Type B pancreatic cell (in vitro differentiated cells): ENCODE measurements around the gene ARFRP1. TPM values are rescaled to one million over a fixed set of nuclear protein-coding genes. Genes with fewer than 3 reads are reported as not detected.

Experiments
- DNase-seq: peaks from one replicate; pipeline ENCODE4 v3.0.0; 2021; ENCODE audit warnings: mixed read lengths; ENCODE audit not compliant: unreplicated experiment; ENCODE audit errors: extremely low spot score
- H3K27ac Mint-ChIP-seq: 2 replicates; pipeline ENCODE4 v1.8.0; 2021; ENCODE audit warnings: mild to moderate bottlenecking, mixed read lengths
- H3K27me3 Mint-ChIP-seq: 2 replicates; pipeline ENCODE4 v1.8.0; 2021; ENCODE audit warnings: mixed read lengths
- H3K36me3 Mint-ChIP-seq: 2 replicates; pipeline ENCODE4 v1.8.0; 2021; ENCODE audit warnings: mixed read lengths
- H3K4me1 Mint-ChIP-seq: one replicate; pipeline ENCODE4 v1.8.0; 2021; ENCODE audit warnings: mixed read lengths; ENCODE audit not compliant: unreplicated experiment
- H3K4me3 Mint-ChIP-seq: 2 replicates; pipeline ENCODE4 v1.8.0; 2021; ENCODE audit warnings: mild to moderate bottlenecking, mixed read lengths
- H3K9me3 Mint-ChIP-seq: 2 replicates; pipeline ENCODE4 v1.8.0; 2021; ENCODE audit warnings: mixed read lengths
- CTCF ChIP-seq: fragments of 200-600 bp; sonication (generic); conservative IDR thresholded peaks from 2 replicates; pipeline ENCODE4 v1.5.0; 2021; ENCODE audit warnings: antibody characterized with exemption, mild to moderate bottlenecking
- total RNA-seq: library from RNA; stranded (reverse); gene quantifications from 2 replicates; pipeline ENCODE4 v1.2.1, GENCODE V29; 2021; ENCODE audit warnings: low replicate concordance

Gene ARFRP1
- total RNA-seq, 1 donor from 2014 or later: 45.0 TPM

GRCh38 chr20:63737945-63738686 lies 30.3 kb upstream of the ARFRP1 start:
- no peak for DNase-seq
- H3K9me3 Mint-ChIP-seq: no peaks in the 10 kb centered on the region
- peaks cover 4% of the 10 kb centered on the region for H3K36me3 Mint-ChIP-seq
- peaks cover 3% of the 10 kb centered on the region for H3K27me3 Mint-ChIP-seq
- H3K4me3 Mint-ChIP-seq: peak overlapping the region; percentile 34
- H3K4me1 Mint-ChIP-seq: no peaks in the 10 kb centered on the region
- no peak overlapping the region for H3K27ac Mint-ChIP-seq
- TF ChIP-seq CTCF: no peak

- Mint-ChIP-seq H3K4me3 (no peak overlapping the region), H3K36me3 (peaks cover 4% of the 10 kb centered on the region), H3K4me1 (no peaks in the 10 kb centered on the region), H3K9me3 (no peaks in the 10 kb centered on the region), H3K27ac (no peak overlapping the region), H3K27me3 (peaks cover 3% of the 10 kb centered on the region)
- no peak for TF ChIP-seq CTCF
- no peak for DNase-seq
Observed at GRCh38 chr20:63737695-63737944, 29.8 kb upstream of the ARFRP1 start.

- no peak for TF ChIP-seq CTCF
- Mint-ChIP-seq H3K4me3 (no peak overlapping the region), H3K27ac (no peak overlapping the region)
Observed at GRCh38 chr20:63736893-63737694, 29.3 kb upstream of the ARFRP1 start.

GRCh38 chr20:63735859-63736718 lies 28.3 kb upstream of the ARFRP1 start, which contains the start of gene LIME1:
Gene LIME1, plus strand, starts transcription at chr20:63736664. Its CDS starts 886 bp downstream, at chr20:63737550.
- Mint-ChIP-seq H3K4me3 (peak within 1 kb of the TSS; percentile 54), H3K4me1 (no peaks in the 10 kb centered on the region), H3K9me3 (no peaks in the 10 kb centered on the region), H3K27ac (peak within 1 kb of the TSS; percentile 26), H3K27me3 (peaks cover 3% of the 10 kb centered on the region), H3K36me3 (peaks cover 4% of the 10 kb centered on the region)
- no peak for DNase-seq
- TF ChIP-seq CTCF: no peak

More at GRCh38 chr20:63736893-63737694, 29.3 kb upstream of the ARFRP1 start:
- Mint-ChIP-seq H3K4me1 (no peaks in the 10 kb centered on the region), H3K9me3 (no peaks in the 10 kb centered on the region), H3K36me3 (peaks cover 4% of the 10 kb centered on the region), H3K27me3 (peaks cover 3% of the 10 kb centered on the region)
- no peak for DNase-seq

GRCh38 chr20:63734946-63735858 lies 27.4 kb upstream of the ARFRP1 start:
- no peak for DNase-seq
- Mint-ChIP-seq H3K27me3 (peaks cover 3% of the 10 kb centered on the region), H3K4me1 (no peaks in the 10 kb centered on the region), H3K9me3 (no peaks in the 10 kb centered on the region), H3K27ac (no peak overlapping the region), H3K4me3 (no peak overlapping the region), H3K36me3 (peaks cover 4% of the 10 kb centered on the region)
- no peak for TF ChIP-seq CTCF
